HG03378 (cell line): ENCODE measurements around the gene CORIN.
"Not testable (repeated sequence)": the region's sequence is repeated elsewhere in the genome, so short reads cannot be mapped to it uniquely, and the experiment has no call there.

Source experiments
- ATAC-seq: cut with Tn5 transposase; IDR thresholded peaks from one replicate; pipeline ENCODE4 v1.9.1; 2021; ENCODE audit warnings: mild to moderate bottlenecking, moderate library complexity; ENCODE audit not compliant: unreplicated experiment

The CORIN gene

GRCh38 chr4:47692691-47693090 is 145.2 kb downstream of the CORIN start:
- ATAC-seq: no peak

- not testable (repeated sequence) for ATAC-seq
Observed at GRCh38 chr4:47691757-47692383, 146.0 kb downstream of the CORIN start.

- no peak for ATAC-seq
Observed at GRCh38 chr4:47690611-47691010, 147.3 kb downstream of the CORIN start.

- ATAC-seq: peak; percentile 79
Observed at GRCh38 chr4:47686294-47686872, 151.5 kb downstream of the CORIN start.

- ATAC-seq: no peak
Observed at GRCh38 chr4:47675806-47676205, 162.1 kb downstream of the CORIN start.

- no peak for ATAC-seq
Observed at GRCh38 chr4:47674144-47674543, 163.7 kb downstream of the CORIN start.

- ATAC-seq: no peak
Observed at GRCh38 chr4:47672696-47673095, 165.2 kb downstream of the CORIN start.

GRCh38 chr4:47669946-47670345 is 167.9 kb downstream of the CORIN start:
- ATAC-seq: no peak

- peak; percentile 85 for ATAC-seq
Observed at GRCh38 chr4:47668810-47669408, 169.0 kb downstream of the CORIN start.

- ATAC-seq: no peak
Observed at GRCh38 chr4:47668256-47668655, 169.6 kb downstream of the CORIN start.

GRCh38 chr4:47667552-47667951 is 170.3 kb downstream of the CORIN start:
- no peak for ATAC-seq

GRCh38 chr4:47664051-47664826 is 173.6 kb downstream of the CORIN start:
- no peak for ATAC-seq

GRCh38 chr4:47662975-47663374 is 174.9 kb downstream of the CORIN start:
- no peak for ATAC-seq

- no peak for ATAC-seq
Observed at GRCh38 chr4:47661741-47662140, 176.1 kb downstream of the CORIN start.

GRCh38 chr4:47659342-47659741 is 178.5 kb downstream of the CORIN start:
- ATAC-seq: no peak

GRCh38 chr4:47654972-47655693 is 182.7 kb downstream of the CORIN start:
- ATAC-seq: no peak

- no peak for ATAC-seq
Observed at GRCh38 chr4:47652092-47652491, 185.8 kb downstream of the CORIN start.

- ATAC-seq: no peak
Observed at GRCh38 chr4:47651231-47651630, 186.6 kb downstream of the CORIN start.

- no peak for ATAC-seq
Observed at GRCh38 chr4:47650584-47651130, 187.2 kb downstream of the CORIN start.

GRCh38 chr4:47647544-47647943 is 190.3 kb downstream of the CORIN start:
- ATAC-seq: no peak

GRCh38 chr4:47647029-47647428 is 190.8 kb downstream of the CORIN start:
- no peak for ATAC-seq
